Astrocyte (in vitro differentiated cells and primary cell): Measurements from ENCODE around the gene PDE11A. TPM values are rescaled to one million over a fixed set of nuclear protein-coding genes. Genes with fewer than 3 reads are reported as not detected.
"Not testable (repeated sequence)": the region's sequence is repeated elsewhere in the genome, so short reads cannot be mapped to it uniquely, and the experiment has no call there.

Experiments
- DNase-seq: peaks from one replicate; pipeline ENCODE4 v3.0.0-alpha.2; 2010; ENCODE audit warnings: low read depth
- FAIRE-seq: peaks from 2 replicates; lab custom pipeline; 2011; peaks lifted over from hg19 to GRCh38; lab: Jason Lieb, UNC
- H2AFZ ChIP-seq: 2 replicates; pipeline ENCODE4 v1.6.0; 2012; ENCODE audit warnings: low read depth, low read length, inconsistent platforms
- H3K27ac ChIP-seq: 2 replicates; pipeline ENCODE4 v1.5.1; 2011; ENCODE audit warnings: low read depth, low read length, inconsistent platforms
- H3K27me3 ChIP-seq: 2 replicates; pipeline ENCODE4 v1.6.0; 2011; ENCODE audit warnings: low read length, inconsistent platforms; ENCODE audit not compliant: insufficient read depth
- H3K36me3 ChIP-seq: 2 replicates; pipeline ENCODE4 v1.5.1; 2011; ENCODE audit warnings: low read length, inconsistent platforms; ENCODE audit not compliant: insufficient read depth
- H3K4me1 ChIP-seq: 2 replicates; pipeline ENCODE4 v1.5.1; 2011; ENCODE audit warnings: low read length, inconsistent platforms; ENCODE audit not compliant: insufficient read depth
- H3K4me2 ChIP-seq: 2 replicates; pipeline ENCODE4 v1.6.0; 2012; ENCODE audit warnings: low read length, inconsistent platforms
- H3K4me3 ChIP-seq: 2 replicates; pipeline ENCODE4 v1.5.1; 2011; ENCODE audit warnings: low read depth, mild to moderate bottlenecking, low read length, inconsistent platforms; ENCODE audit not compliant: insufficient read depth
- H3K79me2 ChIP-seq: 2 replicates; pipeline ENCODE4 v1.6.0; 2012; ENCODE audit warnings: mild to moderate bottlenecking, low read length, inconsistent platforms; ENCODE audit not compliant: insufficient read depth
- H3K9ac ChIP-seq: 2 replicates; pipeline ENCODE4 v1.6.0; 2012; ENCODE audit warnings: mild to moderate bottlenecking, low read length, inconsistent platforms
- H3K9me3 ChIP-seq: 2 replicates; pipeline ENCODE4 v1.5.1; 2012; ENCODE audit warnings: low read depth, mild to moderate bottlenecking, low read length, inconsistent platforms; ENCODE audit not compliant: insufficient read depth
- H4K20me1 ChIP-seq: 2 replicates; pipeline ENCODE4 v1.6.0; 2012; ENCODE audit warnings: low read length, inconsistent platforms; ENCODE audit not compliant: insufficient read depth
- H3K27ac Mint-ChIP-seq: one replicate; pipeline ENCODE4 v1.8.0; 2021; ENCODE audit warnings: mild to moderate bottlenecking, mixed read lengths; ENCODE audit not compliant: unreplicated experiment
- H3K27me3 Mint-ChIP-seq: one replicate; pipeline ENCODE4 v1.8.0; 2021; ENCODE audit warnings: low read depth, mixed read lengths; ENCODE audit not compliant: unreplicated experiment
- H3K36me3 Mint-ChIP-seq: one replicate; pipeline ENCODE4 v1.8.0; 2021; ENCODE audit warnings: low read depth, mixed read lengths; ENCODE audit not compliant: unreplicated experiment
- H3K4me1 Mint-ChIP-seq: one replicate; pipeline ENCODE4 v1.8.0; 2021; ENCODE audit warnings: low read depth, mixed read lengths; ENCODE audit not compliant: unreplicated experiment
- H3K4me3 Mint-ChIP-seq: one replicate; pipeline ENCODE4 v1.8.0; 2021; ENCODE audit warnings: mild to moderate bottlenecking, moderate library complexity, mixed read lengths; ENCODE audit not compliant: unreplicated experiment
- H3K9me3 Mint-ChIP-seq: one replicate; pipeline ENCODE4 v1.8.0; 2021; ENCODE audit warnings: mild to moderate bottlenecking, mixed read lengths; ENCODE audit not compliant: unreplicated experiment
- EZH2 ChIP-seq: IDR thresholded peaks from 2 replicates; pipeline ENCODE4 v1.6.1; 2012; ENCODE audit warnings: mild to moderate bottlenecking, low read length, inconsistent platforms; ENCODE audit not compliant: insufficient read depth
- total RNA-seq: library from RNA; stranded (reverse); gene quantifications from 2 replicates; pipeline ENCODE4 v1.2.1, GENCODE V29; 2021
- TF ChIP-seq, protein P1 (sequence below): IDR thresholded peaks from 2 replicates; pipeline ENCODE4 v1.5.1; 2011; ENCODE audit warnings: low read depth, mild to moderate bottlenecking, inconsistent platforms, low read length, moderate library complexity; ENCODE audit not compliant: insufficient read depth

PDE11A gene
- total RNA-seq, 1 donor from 2014 or later: 0.45 TPM

DNA sequence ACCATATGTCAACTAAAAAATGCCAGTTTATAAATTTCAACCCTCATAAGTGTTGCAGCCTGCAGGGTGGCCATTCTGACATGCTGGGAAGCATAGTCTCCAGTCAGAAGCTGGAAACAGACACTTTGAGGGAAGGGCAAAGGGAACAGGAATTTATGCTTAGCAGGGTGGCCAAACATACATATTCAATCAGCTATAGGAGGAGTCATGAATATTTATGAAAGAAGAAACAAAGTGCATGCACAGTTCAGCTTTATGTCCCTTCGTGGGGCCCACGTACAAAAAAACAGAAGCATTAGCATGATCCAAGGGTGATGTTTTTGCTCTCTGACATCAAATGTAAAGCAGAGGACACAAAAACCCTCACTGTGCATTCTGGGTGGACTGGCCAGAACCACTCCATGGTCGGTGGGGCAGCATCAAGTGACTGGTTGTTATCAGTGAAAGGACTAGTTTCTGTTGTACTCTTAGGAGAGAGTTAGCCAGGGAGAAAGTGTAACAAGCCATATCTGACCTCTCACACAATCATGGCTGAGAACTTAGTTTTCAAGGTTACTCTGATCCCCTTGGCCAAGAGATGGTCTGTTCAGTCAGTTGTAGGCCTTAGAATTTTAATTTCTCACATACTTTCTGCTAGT, 9.9 kb upstream of the PDE11A start:
- no peak overlapping the region for H3K4me2 ChIP-seq
- no peaks in the 10 kb centered on the region for H3K27me3 ChIP-seq
- no peaks in the 10 kb centered on the region for H4K20me1 ChIP-seq
- H3K9ac ChIP-seq: no peak overlapping the region
- Mint-ChIP-seq H3K4me1 (no peaks in the 10 kb centered on the region), H3K9me3 (no peaks in the 10 kb centered on the region), H3K36me3 (no peaks in the 10 kb centered on the region), H3K4me3 (no peak overlapping the region), H3K27me3 (no peaks in the 10 kb centered on the region), H3K27ac (no peak overlapping the region)
- H2AFZ ChIP-seq: no peak overlapping the region
- H3K27ac ChIP-seq: no peak overlapping the region
- no peak overlapping the region for H3K4me3 ChIP-seq
- FAIRE-seq (no peak), DNase-seq (no peak)
- no peaks in the 10 kb centered on the region for H3K79me2 ChIP-seq
- no peaks in the 10 kb centered on the region for H3K9me3 ChIP-seq
- no peaks in the 10 kb centered on the region for H3K36me3 ChIP-seq
- no peaks in the 10 kb centered on the region for H3K4me1 ChIP-seq
- TF ChIP-seq, protein P1, sequence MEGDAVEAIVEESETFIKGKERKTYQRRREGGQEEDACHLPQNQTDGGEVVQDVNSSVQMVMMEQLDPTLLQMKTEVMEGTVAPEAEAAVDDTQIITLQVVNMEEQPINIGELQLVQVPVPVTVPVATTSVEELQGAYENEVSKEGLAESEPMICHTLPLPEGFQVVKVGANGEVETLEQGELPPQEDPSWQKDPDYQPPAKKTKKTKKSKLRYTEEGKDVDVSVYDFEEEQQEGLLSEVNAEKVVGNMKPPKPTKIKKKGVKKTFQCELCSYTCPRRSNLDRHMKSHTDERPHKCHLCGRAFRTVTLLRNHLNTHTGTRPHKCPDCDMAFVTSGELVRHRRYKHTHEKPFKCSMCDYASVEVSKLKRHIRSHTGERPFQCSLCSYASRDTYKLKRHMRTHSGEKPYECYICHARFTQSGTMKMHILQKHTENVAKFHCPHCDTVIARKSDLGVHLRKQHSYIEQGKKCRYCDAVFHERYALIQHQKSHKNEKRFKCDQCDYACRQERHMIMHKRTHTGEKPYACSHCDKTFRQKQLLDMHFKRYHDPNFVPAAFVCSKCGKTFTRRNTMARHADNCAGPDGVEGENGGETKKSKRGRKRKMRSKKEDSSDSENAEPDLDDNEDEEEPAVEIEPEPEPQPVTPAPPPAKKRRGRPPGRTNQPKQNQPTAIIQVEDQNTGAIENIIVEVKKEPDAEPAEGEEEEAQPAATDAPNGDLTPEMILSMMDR: no peak
- TF ChIP-seq EZH2: no peak

DNA sequence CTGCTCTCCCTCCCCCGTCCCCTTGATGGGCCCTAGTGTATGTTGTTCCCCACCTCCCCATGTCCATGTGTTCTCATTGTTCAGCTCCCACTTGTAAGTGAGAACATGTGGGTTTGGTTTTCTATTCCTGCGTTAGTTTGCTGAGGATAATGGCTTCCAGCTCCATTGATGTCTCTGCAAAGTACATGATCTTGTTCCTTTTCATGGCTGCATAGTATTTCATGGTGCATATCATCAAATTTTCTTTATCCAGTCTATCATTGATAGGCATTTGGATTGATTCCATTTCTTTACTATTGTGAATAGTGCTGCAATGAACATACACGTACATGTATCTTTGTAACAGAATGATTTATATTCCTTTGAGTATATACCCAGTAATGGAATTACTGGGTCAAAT, 6.7 kb upstream of the PDE11A start:
- H3K9ac ChIP-seq, H3K27ac ChIP-seq, H3K4me1 Mint-ChIP-seq, H3K4me2 ChIP-seq, H3K27ac Mint-ChIP-seq, H3K36me3 ChIP-seq, H3K9me3 Mint-ChIP-seq, H3K4me3 Mint-ChIP-seq, FAIRE-seq, DNase-seq, H3K27me3 Mint-ChIP-seq, H3K79me2 ChIP-seq, H3K27me3 ChIP-seq, H3K4me1 ChIP-seq, H4K20me1 ChIP-seq, H2AFZ ChIP-seq, H3K36me3 Mint-ChIP-seq, H3K4me3 ChIP-seq, H3K9me3 ChIP-seq: not testable (repeated sequence)

DNA sequence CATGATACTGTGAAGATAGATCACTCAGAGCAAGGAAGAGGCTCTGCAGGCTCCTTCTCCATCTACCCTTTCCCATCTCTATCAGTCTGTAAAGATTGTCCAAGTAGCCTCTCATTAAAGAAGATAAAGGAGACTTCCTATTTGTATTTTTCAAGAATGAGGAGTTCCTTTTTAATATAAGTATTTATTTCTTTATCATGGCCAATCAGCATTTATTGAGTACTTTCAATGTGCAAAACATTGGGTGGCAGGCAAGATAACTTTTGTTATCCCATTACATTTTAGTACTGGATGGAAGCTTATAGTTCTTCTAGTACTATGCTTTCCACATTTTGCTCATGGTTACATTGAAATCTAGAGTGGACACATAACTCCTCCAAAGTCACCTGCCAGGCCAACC, 3.6 kb upstream of the PDE11A start:
- Mint-ChIP-seq H3K9me3 (no peaks in the 10 kb centered on the region), H3K27me3 (no peaks in the 10 kb centered on the region), H3K4me3 (no peak overlapping the region), H3K36me3 (no peaks in the 10 kb centered on the region), H3K27ac (no peak overlapping the region), H3K4me1 (peaks cover 13% of the 10 kb centered on the region)
- Histone ChIP-seq H3K9ac (no peak overlapping the region), H2AFZ (no peak overlapping the region), H3K27ac (no peak overlapping the region), H3K27me3 (no peaks in the 10 kb centered on the region), H3K9me3 (no peaks in the 10 kb centered on the region), H4K20me1 (no peaks in the 10 kb centered on the region), H3K4me3 (no peak overlapping the region), H3K4me2 (no peak overlapping the region), H3K79me2 (no peaks in the 10 kb centered on the region), H3K36me3 (no peaks in the 10 kb centered on the region), H3K4me1 (peaks cover 9% of the 10 kb centered on the region)
- no peak for FAIRE-seq
- TF ChIP-seq EZH2: no peak
- TF ChIP-seq, protein P1: no peak
- DNase-seq: no peak
